ENCODE results near the gene RBFOX2.

DNA sequence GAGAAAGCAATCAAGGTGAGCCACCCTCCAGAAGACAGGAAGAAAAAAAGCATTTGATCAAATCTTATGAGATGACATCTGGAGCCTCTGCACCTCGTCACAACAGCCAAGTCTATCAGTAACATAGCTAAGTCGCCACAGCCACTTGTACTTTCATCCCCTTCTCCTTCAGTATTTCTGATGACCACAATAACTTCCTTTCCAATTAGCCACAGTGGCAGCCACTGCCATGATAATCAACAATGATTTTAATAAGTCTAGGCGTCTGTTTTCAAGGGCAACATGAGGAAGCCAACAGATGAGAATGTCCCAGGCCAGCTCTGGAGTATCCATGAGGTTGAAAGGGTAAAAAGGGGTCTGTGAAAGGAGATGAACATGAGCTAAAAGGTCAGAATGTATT lies 29.9 kb downstream of the RBFOX2 start:
- TF ChIP-seq EP300 (IDR thresholded peaks at IDR 0.05; ENCODE audit: borderline replicate concordance in 1 of 2, control insufficient read depth in 1 of 2, low read depth in 2 of 2, low read length in 2 of 2) (no peak), PAX8 (IDR thresholded peaks at IDR 0.05) (no peak), ZNF274 (IDR thresholded peaks at IDR 0.05; ENCODE audit: insufficient read depth, insufficient read length) (no peak), CBX5 (IDR thresholded peaks at IDR 0.05; ENCODE audit: low read depth) (no peak), CTCF (IDR thresholded peaks at IDR 0.05 in 2 of 3, conservative IDR thresholded peaks at IDR 0.05 in 1 of 3; ENCODE audit: control insufficient read depth in 2 of 3, extremely low read depth in 1 of 3, insufficient read depth in 1 of 3, low read depth in 3 of 3, low read length in 3 of 3) (no peak), SREBF2 (IDR thresholded peaks at IDR 0.05; ENCODE audit: low read length) (no peak), JUNB (IDR thresholded peaks at IDR 0.05) (no peak), MYC (IDR thresholded peaks at IDR 0.05; ENCODE audit: insufficient read depth, insufficient read length, insufficient replicate concordance, low read length, severe bottlenecking) (no peak), TAF1 (IDR thresholded peaks at IDR 0.05; ENCODE audit: borderline replicate concordance, low read depth, low read length) (no peak), SIN3A (IDR thresholded peaks at IDR 0.05; ENCODE audit: low read depth, low read length) (no peak)

Measured in GM12878 (cell line).